Activated CD8-positive, alpha-beta memory T cell treated with anti-CD3 and anti-CD28 coated beads, Interleukin-2, amount 50 U/mL, for 1 hour (primary cell): ENCODE data around the gene FOXE3.

ENCODE experiments used
- DNase-seq: peaks from one replicate; pipeline ENCODE4 v3.0.0-alpha.2; 2020; ENCODE audit errors: extremely low read depth

Gene FOXE3

GRCh38 chr1:47405697-47406096, 10.4 kb upstream of the FOXE3 start:
- no peak for DNase-seq

GRCh38 chr1:47406966-47407365, 9.1 kb upstream of the FOXE3 start:
- DNase-seq: no peak

- DNase-seq: no peak
These were observed 8.6 kb upstream of the FOXE3 start for GRCh38 chr1:47407481-47407880.

DNA sequence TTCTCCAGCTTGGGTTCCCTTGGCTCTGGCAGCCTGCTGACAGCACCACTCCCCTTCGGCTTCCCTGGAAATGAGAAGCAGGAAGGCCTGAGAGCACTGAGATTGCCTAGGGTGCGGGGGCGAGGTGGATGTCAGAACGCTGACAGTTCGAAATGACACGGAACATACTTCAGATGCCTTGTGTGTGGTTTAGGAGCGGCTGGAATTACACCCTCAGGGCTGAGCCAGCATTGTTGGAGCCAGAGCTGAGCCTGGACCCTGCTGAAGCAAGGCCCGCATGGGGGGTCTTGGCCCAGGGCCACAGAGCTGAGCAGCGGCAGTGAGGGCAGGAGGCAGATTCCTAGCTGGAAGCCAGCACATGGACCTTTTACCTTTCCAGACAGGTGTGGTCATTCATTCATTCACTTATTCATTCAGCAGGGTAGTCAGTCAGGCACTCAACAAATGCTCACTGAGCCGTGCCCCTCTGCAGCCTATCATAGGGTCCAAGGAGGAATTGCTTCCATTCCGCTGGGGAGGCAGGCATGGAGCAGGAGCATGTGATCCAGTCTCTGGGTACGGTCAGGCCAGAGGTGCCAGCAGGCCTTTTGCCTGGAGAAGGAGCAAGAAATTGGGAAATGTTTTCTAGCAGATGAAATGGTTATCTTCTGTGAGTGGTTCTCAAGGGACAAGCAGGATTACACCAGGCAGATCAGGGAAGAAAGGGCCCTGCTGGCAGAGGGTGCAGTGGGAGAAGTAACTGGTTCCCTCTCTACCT, 6.6 kb upstream of the FOXE3 start:
- DNase-seq: no peak

GRCh38 chr1:47410068-47410455, 6.0 kb upstream of the FOXE3 start:
- no peak for DNase-seq

DNA sequence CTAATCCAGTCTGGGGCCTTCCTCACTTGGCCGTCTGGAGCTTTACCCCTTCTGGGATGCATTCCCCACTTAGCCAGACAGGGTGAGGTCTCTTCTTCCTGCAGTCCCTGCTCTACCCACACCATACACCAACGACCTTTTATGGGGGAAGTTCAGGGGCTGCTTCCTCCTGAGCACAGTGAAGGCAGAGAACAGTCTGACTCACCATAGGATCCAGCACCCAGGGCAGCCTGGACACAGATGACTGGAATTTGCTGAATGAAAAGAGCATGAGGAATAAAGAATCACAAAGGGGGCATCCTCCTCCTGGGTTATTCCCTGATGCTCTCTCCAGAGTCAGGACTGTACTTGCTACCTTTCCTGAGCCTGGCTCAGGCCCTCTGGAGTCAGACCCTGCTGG, 4.6 kb upstream of the FOXE3 start:
- DNase-seq: no peak

DNA sequence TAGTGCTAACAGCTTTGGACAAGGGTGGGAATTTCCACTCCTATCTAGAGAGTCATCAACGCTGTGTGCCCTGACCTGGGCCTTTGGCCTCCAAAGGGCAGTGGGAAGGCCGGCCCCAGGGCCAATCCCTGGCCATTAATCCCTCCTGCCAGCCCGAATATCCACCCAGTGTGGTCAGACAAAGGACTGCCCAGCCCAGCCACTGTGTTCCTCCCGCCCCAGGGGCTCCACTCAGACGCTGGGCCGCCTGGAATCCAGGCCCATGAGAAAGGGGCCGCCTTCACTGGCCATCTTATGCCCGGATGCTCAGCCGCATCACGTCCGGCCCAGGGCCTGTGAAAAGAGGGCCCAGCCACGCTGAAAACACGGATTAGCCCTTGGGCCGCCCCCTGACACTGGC, 3.6 kb upstream of the FOXE3 start:
- no peak for DNase-seq

- no peak for DNase-seq
These were observed 459 bp downstream of the FOXE3 start for GRCh38 chr1:47416319-47417169.

DNA sequence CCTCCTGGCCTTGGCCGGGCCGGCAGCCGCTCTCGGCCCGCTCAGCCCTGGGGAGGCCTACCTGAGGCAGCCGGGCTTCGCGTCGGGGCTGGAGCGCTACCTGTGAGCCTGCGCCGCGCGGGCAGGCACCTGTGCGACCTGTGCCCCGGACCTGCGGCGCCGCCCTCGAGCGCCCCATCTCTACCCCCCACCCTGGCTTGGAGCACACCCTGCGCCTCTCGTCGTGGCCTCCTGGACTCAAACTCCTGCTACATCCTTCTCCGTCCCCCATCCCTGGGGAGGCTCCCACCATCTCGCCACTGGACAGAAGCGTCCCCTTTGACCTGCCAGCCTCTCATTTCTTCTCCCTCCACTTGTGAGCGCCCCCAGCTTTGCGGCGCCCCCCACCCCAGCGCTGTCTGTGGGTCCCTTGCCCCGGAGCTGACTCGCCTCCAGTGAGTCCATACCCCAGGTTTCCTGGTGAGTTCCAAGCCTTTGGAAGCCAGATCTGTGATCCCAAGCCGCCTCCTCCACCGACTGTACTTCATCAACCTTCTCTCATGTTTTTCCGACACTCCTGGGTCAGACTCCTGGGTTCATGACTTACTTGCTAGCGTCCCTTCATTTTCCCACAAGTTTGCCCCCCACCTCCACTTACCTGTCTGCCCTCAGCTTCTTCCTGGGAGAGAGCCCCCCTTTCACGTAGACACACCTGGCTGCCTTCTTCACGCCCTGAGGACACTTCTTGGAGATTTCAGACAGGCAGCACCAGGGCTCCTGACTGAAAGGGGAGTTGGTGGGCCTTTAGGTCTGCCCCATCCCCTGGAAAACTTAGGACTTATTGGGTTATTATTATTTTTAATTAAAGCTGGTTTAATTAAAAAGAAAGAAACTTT, 1.3 kb downstream of the FOXE3 start:
- DNase-seq: no peak

DNA sequence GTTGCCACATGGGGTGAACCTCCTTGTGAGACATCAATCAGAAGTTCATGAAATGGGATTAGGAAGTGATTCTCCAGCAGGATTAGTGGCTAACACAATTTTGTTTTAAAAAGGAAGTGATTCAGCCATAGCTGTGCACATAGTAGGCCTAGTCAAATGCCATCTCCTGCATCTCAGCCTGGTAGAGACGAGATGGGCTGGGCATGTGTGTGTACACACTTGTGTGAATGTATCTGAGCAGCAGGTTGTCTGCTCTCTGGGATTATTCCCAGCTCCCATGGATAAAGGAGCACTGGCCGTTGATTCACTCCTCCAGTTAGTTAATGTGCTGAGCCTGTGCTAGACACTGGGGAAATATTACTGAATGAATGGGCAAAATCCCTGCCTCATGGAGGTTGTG, 2.0 kb downstream of the FOXE3 start:
- DNase-seq: no peak

DNA sequence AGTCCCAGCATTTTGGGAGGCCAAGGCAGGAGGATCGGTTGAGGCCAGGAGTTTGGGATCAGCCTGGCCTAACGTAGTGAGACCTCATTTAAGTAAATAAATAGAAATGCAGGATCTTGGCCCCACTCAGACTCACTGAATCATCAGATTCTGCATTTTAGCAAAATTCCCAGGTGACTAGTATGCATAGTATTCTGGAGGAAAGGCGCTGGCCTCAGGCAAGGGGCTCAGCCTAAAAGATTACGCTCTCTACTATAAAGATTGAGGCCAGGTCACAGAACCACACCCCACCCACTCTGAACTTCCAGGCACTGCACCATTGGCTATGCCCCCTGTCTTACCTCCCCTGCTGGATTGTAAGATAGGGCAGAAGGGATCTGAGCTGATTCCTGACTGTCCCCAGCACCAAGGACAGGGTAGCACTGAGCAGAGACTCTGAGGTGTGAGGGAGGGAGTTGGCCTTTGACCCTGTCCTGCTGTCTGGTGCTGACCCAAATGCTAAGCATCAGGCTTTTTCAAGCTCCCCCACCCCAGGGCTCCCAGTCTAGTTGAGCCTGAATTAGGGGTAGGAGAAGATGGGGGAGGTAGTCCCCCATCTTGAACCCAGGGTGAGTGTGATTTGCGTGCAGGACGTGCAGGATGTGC, 2.7 kb downstream of the FOXE3 start:
- no peak for DNase-seq

GRCh38 chr1:47420547-47420946, 4.5 kb downstream of the FOXE3 start:
- no peak for DNase-seq

- DNase-seq: no peak
These were observed 7.8 kb downstream of the FOXE3 start for GRCh38 chr1:47423872-47424271.

DNA sequence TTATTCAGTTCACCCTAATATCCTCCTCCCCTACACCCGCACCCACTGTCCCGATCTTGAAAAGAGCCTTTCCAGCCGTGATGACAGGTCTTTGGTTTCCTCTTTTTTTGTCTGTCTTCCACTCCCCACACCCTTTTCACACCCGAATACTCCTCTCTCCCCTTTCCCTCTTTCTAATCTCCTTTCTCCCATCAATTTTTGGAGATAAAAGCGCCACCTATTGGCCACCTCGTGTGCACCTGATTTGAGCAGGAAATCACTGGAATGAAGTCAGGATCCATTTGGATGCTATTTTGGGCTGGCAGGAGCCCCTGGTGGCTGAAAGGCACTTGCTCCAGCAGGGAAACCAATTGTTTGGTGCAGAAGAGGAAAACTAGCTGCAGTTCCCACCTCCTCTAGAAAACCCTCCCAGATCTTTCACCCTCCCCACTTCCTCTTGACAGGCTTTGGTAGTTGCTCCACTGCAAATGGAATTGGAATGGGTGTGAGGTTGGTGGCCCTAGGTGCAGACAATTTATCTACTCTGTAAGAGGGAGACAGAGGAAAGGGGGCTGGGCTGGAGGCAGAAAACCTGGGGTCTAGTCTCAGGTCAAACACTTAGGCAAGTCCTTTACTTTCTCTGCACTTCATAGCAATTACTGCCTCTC, 8.4 kb downstream of the FOXE3 start:
- no peak for DNase-seq

DNA sequence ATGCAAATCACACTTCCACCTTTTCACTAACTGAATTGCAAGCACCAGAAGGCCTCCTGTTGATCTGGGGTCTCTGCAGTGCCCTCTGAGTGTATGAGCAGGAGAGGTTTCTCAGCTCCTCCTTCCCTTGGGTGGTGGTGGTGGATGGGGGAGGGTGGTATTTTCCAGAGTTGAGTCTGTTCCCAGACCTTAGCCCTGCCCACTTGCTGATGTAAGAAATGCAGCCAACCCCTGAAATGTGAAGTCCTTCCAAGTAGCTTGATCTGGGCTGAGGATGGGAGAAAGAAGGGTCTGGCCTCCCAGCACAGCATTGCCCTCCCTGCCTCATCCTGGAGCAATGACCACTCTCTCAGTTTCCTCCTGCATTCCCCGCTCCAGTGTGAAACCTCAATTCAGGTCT, 15.4 kb downstream of the FOXE3 start:
- DNase-seq: no peak

- no peak for DNase-seq
These were observed 16.3 kb downstream of the FOXE3 start for GRCh38 chr1:47432071-47433036.

- DNase-seq: no peak
These were observed 16.9 kb downstream of the FOXE3 start for GRCh38 chr1:47433037-47433421.

- no peak for DNase-seq
These were observed 17.5 kb downstream of the FOXE3 start for GRCh38 chr1:47433477-47434050.

- DNase-seq: no peak
These were observed 18.2 kb downstream of the FOXE3 start for GRCh38 chr1:47434051-47434842.
